Stimulated activated naive CD8-positive, alpha-beta T cell treated with anti-CD3 and anti-CD28 coated beads, Interleukin-15, amount 100 ng/mL, for 72 hours (primary cell): ENCODE measurements around the gene CSNK1G1.
"Not testable (repeated sequence)": the region's sequence is repeated elsewhere in the genome, so short reads cannot be mapped to it uniquely, and the experiment has no call there.

Experiments
- ATAC-seq: fragments of 150-1000 bp; cut with Tn5 transposase; 2 replicates; pipeline ENCODE4 v1.10.0; 2021; ENCODE audit warnings: mild to moderate bottlenecking, moderate library complexity
- DNase-seq, 2 donors: peaks; one replicate each; pipeline ENCODE4 v3.0.0; 2021 to 2022
- H3K27ac Mint-ChIP-seq, 2 donors: one replicate each; pipeline ENCODE4 v1.8.0; 2022; ENCODE audit warnings: mild to moderate bottlenecking in 2 of 2, mixed read lengths in 2 of 2, moderate library complexity in 2 of 2
- H3K27me3 Mint-ChIP-seq: one replicate; pipeline ENCODE4 v1.8.0; 2022; ENCODE audit warnings: mixed read lengths
- H3K4me1 Mint-ChIP-seq: one replicate; pipeline ENCODE4 v1.8.0; 2022; ENCODE audit warnings: mild to moderate bottlenecking, mixed read lengths
- H3K4me3 Mint-ChIP-seq, 2 donors: one replicate each; pipeline ENCODE4 v1.8.0; 2022; ENCODE audit warnings: mild to moderate bottlenecking in 2 of 2, mixed read lengths in 2 of 2, moderate library complexity in 1 of 2
- H3K9me3 Mint-ChIP-seq, 2 donors: one replicate each; pipeline ENCODE4 v1.8.0; 2022; ENCODE audit warnings: mixed read lengths in 2 of 2

Gene CSNK1G1

GRCh38 chr15:64355944-64356709, at the start of gene CSNK1G1:
CSNK1G1 (minus strand) TSS chr15:64356173; CDS start chr15:64300499, 55,674 bp downstream.
- Mint-ChIP-seq H3K9me3 (no peaks in the 10 kb centered on the region), H3K4me1 (peaks cover 20% of the 10 kb centered on the region), H3K4me3 (peak within 1 kb of the TSS; percentile 92 to 94), H3K27ac (peak within 1 kb of the TSS; percentile 95 to 98), H3K27me3 (no peaks in the 10 kb centered on the region)
- ATAC-seq: peak; percentile 100
- peak; percentile 85 to 91 for DNase-seq

- peaks cover under 1% of the 10 kb centered on the region for H3K4me1 Mint-ChIP-seq
- H3K9me3 Mint-ChIP-seq: no peaks in the 10 kb centered on the region
- DNase-seq (no peak), ATAC-seq (no peak)
- no peak overlapping the region for H3K27ac Mint-ChIP-seq
- H3K27me3 Mint-ChIP-seq: no peaks in the 10 kb centered on the region
- no peak overlapping the region for H3K4me3 Mint-ChIP-seq
Measured at GRCh38 chr15:64400583-64400982, 44.6 kb upstream of the CSNK1G1 start.

GRCh38 chr15:64398575-64398974, 42.6 kb upstream of the CSNK1G1 start:
- no peaks in the 10 kb centered on the region for H3K27me3 Mint-ChIP-seq
- H3K9me3 Mint-ChIP-seq: no peaks in the 10 kb centered on the region
- no peak overlapping the region for H3K27ac Mint-ChIP-seq
- DNase-seq: no peak
- H3K4me3 Mint-ChIP-seq: no peak overlapping the region
- no peak for ATAC-seq
- H3K4me1 Mint-ChIP-seq: peaks cover 7% of the 10 kb centered on the region

GRCh38 chr15:64396789-64397188, 40.8 kb upstream of the CSNK1G1 start:
- Mint-ChIP-seq H3K27me3 (no peaks in the 10 kb centered on the region), H3K9me3 (no peaks in the 10 kb centered on the region), H3K27ac (peak overlapping the region in 1 of 2 donors; percentile 64), H3K4me3 (no peak overlapping the region), H3K4me1 (peaks cover 7% of the 10 kb centered on the region)
- DNase-seq (no peak), ATAC-seq (no peak)

- not testable (repeated sequence) for DNase-seq, H3K4me3 Mint-ChIP-seq, ATAC-seq, H3K9me3 Mint-ChIP-seq, H3K27me3 Mint-ChIP-seq
- Mint-ChIP-seq H3K27ac (peak overlapping the region in 1 of 2 donors; percentile 52), H3K4me1 (peaks cover 25% of the 10 kb centered on the region)
Measured at GRCh38 chr15:64392471-64392870, 36.5 kb upstream of the CSNK1G1 start.

- DNase-seq (no peak), ATAC-seq (no peak)
- H3K27ac Mint-ChIP-seq: peak overlapping the region in 1 of 2 donors; percentile 1
- H3K27me3 Mint-ChIP-seq: no peaks in the 10 kb centered on the region
- H3K9me3 Mint-ChIP-seq: peaks cover 0 to 5% of the 10 kb centered on the region in 2 donors
- peak overlapping the region; percentile 93 to 99 for H3K4me3 Mint-ChIP-seq
- H3K4me1 Mint-ChIP-seq: peaks cover 18% of the 10 kb centered on the region
Measured at GRCh38 chr15:64389036-64389435, 33.1 kb upstream of the CSNK1G1 start.

GRCh38 chr15:64387562-64388168, 31.7 kb upstream of the CSNK1G1 start, which contains the start of gene TRIP4:
TRIP4 (plus strand) TSS chr15:64387836; CDS start chr15:64387864, 28 bp downstream.
- peak; percentile 100 for ATAC-seq
- Mint-ChIP-seq H3K27ac (peak within 1 kb of the TSS; percentile 98 to 99), H3K9me3 (peaks cover 0 to 5% of the 10 kb centered on the region in 2 donors), H3K27me3 (no peaks in the 10 kb centered on the region), H3K4me1 (peaks cover 18% of the 10 kb centered on the region), H3K4me3 (peak within 1 kb of the TSS; percentile 93 to 99)
- peak; percentile 95 to 97 for DNase-seq

GRCh38 chr15:64386291-64386690, 30.3 kb upstream of the CSNK1G1 start:
- H3K4me3 Mint-ChIP-seq: peak overlapping the region in 1 of 2 donors; percentile 99
- no peaks in the 10 kb centered on the region for H3K27me3 Mint-ChIP-seq
- DNase-seq: no peak

GRCh38 chr15:64383760-64384159, 27.8 kb upstream of the CSNK1G1 start:
- no peak for DNase-seq
- no peak for ATAC-seq
- Mint-ChIP-seq H3K9me3 (peaks cover 0 to 5% of the 10 kb centered on the region in 2 donors), H3K4me1 (peaks cover 41% of the 10 kb centered on the region), H3K27ac (no peak overlapping the region), H3K4me3 (no peak overlapping the region), H3K27me3 (no peaks in the 10 kb centered on the region)

More at GRCh38 chr15:64386291-64386690, 30.3 kb upstream of the CSNK1G1 start:
- H3K27ac Mint-ChIP-seq: no peak overlapping the region
- peaks cover 29% of the 10 kb centered on the region for H3K4me1 Mint-ChIP-seq
- peaks cover 0 to 5% of the 10 kb centered on the region in 2 donors for H3K9me3 Mint-ChIP-seq
- no peak for ATAC-seq

GRCh38 chr15:64381000-64381751, 25.2 kb upstream of the CSNK1G1 start, which contains the start of gene PCLAF:
PCLAF (minus strand) TSS chr15:64381441; CDS start chr15:64381371, 70 bp downstream.
- H3K27me3 Mint-ChIP-seq: no peaks in the 10 kb centered on the region
- peak; percentile 91 to 96 for DNase-seq
- peak within 1 kb of the TSS; percentile 91 to 96 for H3K4me3 Mint-ChIP-seq
- no peaks in the 10 kb centered on the region for H3K9me3 Mint-ChIP-seq
- H3K4me1 Mint-ChIP-seq: peaks cover 35% of the 10 kb centered on the region
- peak within 1 kb of the TSS; percentile 96 to 97 for H3K27ac Mint-ChIP-seq
- peak; percentile 100 for ATAC-seq

GRCh38 chr15:64380130-64380870, 24.3 kb upstream of the CSNK1G1 start:
- Mint-ChIP-seq H3K27ac (peak overlapping the region; percentile 96 to 97), H3K4me1 (peaks cover 35% of the 10 kb centered on the region), H3K4me3 (peak overlapping the region; percentile 91 to 96)
- not testable (repeated sequence) for H3K9me3 Mint-ChIP-seq, DNase-seq, ATAC-seq, H3K27me3 Mint-ChIP-seq

GRCh38 chr15:64379216-64379960, 23.4 kb upstream of the CSNK1G1 start:
- H3K27me3 Mint-ChIP-seq: no peaks in the 10 kb centered on the region
- ATAC-seq: no peak
- H3K9me3 Mint-ChIP-seq: no peaks in the 10 kb centered on the region

GRCh38 chr15:64373360-64373759, 17.4 kb upstream of the CSNK1G1 start:
- no peak for DNase-seq
- no peak overlapping the region for H3K27ac Mint-ChIP-seq
- H3K9me3 Mint-ChIP-seq: no peaks in the 10 kb centered on the region
- H3K27me3 Mint-ChIP-seq: no peaks in the 10 kb centered on the region
- H3K4me3 Mint-ChIP-seq: peak overlapping the region in 1 of 2 donors; percentile 26
- ATAC-seq: no peak
- peaks cover 5% of the 10 kb centered on the region for H3K4me1 Mint-ChIP-seq

More at GRCh38 chr15:64379216-64379960, 23.4 kb upstream of the CSNK1G1 start:
- peaks cover 35% of the 10 kb centered on the region for H3K4me1 Mint-ChIP-seq
- peak overlapping the region; percentile 91 to 96 for H3K4me3 Mint-ChIP-seq
- no peak overlapping the region for H3K27ac Mint-ChIP-seq
- DNase-seq: no peak

GRCh38 chr15:64371383-64371782, 15.4 kb upstream of the CSNK1G1 start:
- not testable (repeated sequence) for H3K4me1 Mint-ChIP-seq, H3K4me3 Mint-ChIP-seq, H3K27ac Mint-ChIP-seq, H3K9me3 Mint-ChIP-seq, DNase-seq, H3K27me3 Mint-ChIP-seq, ATAC-seq
